ENCODE results near the gene ASB16.

ASB16 gene

DNA sequence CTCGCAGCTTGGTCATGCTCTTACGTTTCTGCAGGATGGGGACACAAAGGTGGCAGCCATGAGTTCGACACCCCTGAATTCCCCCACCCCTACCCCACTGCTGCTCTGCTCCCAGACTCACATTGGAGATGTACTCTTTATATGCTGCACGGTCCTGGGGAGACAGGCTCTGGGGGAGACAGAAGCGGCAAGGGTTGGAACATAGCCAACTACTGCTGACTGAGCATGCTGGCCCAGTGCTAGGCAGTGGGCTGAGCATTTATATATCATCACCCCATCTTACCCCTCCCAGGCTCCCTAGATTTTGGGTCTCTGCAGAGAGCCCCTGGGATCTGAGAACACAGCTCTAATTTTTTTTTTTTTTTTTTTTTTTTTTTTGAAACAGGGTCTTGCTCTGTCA, 37.2 kb downstream of the ASB16 start:
- H3K4me2 ChIP-seq (ENCODE audit: low read depth, low read length) = no peak overlapping the region
- no peak overlapping the region for H2AFZ ChIP-seq (ENCODE audit: low read length)
- no peaks in the 10 kb centered on the region for H4K20me1 ChIP-seq (ENCODE audit: insufficient read depth, low read length)
- no peak for DNase-seq
- no peak overlapping the region for H3K27ac ChIP-seq (ENCODE audit: low read length)
- H3F3A ChIP-seq (ENCODE audit: insufficient read depth, low read length) = peaks cover 40% of the 10 kb centered on the region
- no peaks in the 10 kb centered on the region for H3K9me2 ChIP-seq (replicated peaks; ENCODE audit: insufficient read depth, low read length)
- peaks cover 10% of the 10 kb centered on the region for H3K79me2 ChIP-seq (ENCODE audit: low read length)
- TF ChIP-seq EZH2 (optimal IDR thresholded peaks at IDR 0.05; ENCODE audit: low read depth, low read length) (no peak), EZH2phosphoT487 (IDR thresholded peaks at IDR 0.05; ENCODE audit: low read length) (no peak)
- TF ChIP-seq, protein P1, sequence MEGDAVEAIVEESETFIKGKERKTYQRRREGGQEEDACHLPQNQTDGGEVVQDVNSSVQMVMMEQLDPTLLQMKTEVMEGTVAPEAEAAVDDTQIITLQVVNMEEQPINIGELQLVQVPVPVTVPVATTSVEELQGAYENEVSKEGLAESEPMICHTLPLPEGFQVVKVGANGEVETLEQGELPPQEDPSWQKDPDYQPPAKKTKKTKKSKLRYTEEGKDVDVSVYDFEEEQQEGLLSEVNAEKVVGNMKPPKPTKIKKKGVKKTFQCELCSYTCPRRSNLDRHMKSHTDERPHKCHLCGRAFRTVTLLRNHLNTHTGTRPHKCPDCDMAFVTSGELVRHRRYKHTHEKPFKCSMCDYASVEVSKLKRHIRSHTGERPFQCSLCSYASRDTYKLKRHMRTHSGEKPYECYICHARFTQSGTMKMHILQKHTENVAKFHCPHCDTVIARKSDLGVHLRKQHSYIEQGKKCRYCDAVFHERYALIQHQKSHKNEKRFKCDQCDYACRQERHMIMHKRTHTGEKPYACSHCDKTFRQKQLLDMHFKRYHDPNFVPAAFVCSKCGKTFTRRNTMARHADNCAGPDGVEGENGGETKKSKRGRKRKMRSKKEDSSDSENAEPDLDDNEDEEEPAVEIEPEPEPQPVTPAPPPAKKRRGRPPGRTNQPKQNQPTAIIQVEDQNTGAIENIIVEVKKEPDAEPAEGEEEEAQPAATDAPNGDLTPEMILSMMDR (IDR thresholded peaks at IDR 0.05; ENCODE audit: low read length) = no peak
- H3K4me1 ChIP-seq (ENCODE audit: low read length) = peaks cover 17% of the 10 kb centered on the region
- H3K9me3 ChIP-seq (replicated peaks; ENCODE audit: insufficient read depth, low read length) = no peaks in the 10 kb centered on the region
- no peak overlapping the region for H3K4me3 ChIP-seq (ENCODE audit: low read length)
- H3K36me3 ChIP-seq (replicated peaks; ENCODE audit: insufficient read depth, low read length) = no peaks in the 10 kb centered on the region; the same call in none of the 2 replicates
- no peaks in the 10 kb centered on the region for H3K27me3 ChIP-seq (replicated peaks; ENCODE audit: insufficient read depth, low read length)
- no peak overlapping the region for H3K9ac ChIP-seq (ENCODE audit: low read length)

DNA sequence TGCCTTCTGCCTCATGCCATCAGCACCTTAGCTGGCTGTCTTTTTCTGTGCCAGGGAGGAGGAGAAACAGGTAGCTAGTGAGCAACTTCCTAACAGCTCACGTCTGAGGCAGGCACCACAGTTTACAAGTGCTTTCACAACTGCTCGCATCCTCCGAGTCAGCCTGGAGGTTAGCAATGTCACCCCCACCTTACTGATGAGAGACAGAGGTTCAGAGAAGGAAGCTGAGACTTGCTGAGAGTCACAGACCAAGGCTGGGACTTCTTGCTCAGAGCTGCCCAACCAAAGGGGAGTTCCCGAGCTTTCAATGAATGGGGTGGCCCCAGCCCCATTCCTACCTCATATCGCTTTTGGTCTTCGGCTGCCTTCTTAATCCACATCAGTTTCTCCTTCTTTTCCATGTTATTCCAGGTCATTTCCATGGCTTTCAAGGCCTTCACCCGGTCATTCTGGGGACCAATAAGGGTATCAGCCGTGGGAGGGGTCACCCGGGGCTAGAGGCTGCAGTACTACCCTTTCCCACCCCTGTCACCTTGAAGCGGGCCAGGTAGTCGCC, 39.4 kb downstream of the ASB16 start:
- Histone ChIP-seq H3K4me2 (ENCODE audit: low read depth, low read length) (peak overlapping the region; percentile 92), H3F3A (ENCODE audit: insufficient read depth, low read length) (peaks cover 27% of the 10 kb centered on the region), H3K9ac (ENCODE audit: low read length) (peak overlapping the region; percentile 49; the same call in 1 of the 2 replicates), H3K9me3 (replicated peaks; ENCODE audit: insufficient read depth, low read length) (no peaks in the 10 kb centered on the region), H3K4me1 (ENCODE audit: low read length) (peaks cover 17% of the 10 kb centered on the region), H3K4me3 (ENCODE audit: low read length) (peak overlapping the region; percentile 41; the same call in 1 of the 2 replicates), H3K27ac (ENCODE audit: low read length) (no peak overlapping the region), H3K36me3 (replicated peaks; ENCODE audit: insufficient read depth, low read length) (peaks cover under 1% of the 10 kb centered on the region), H2AFZ (ENCODE audit: low read length) (no peak overlapping the region), H4K20me1 (ENCODE audit: insufficient read depth, low read length) (no peaks in the 10 kb centered on the region), H3K79me2 (ENCODE audit: low read length) (peaks cover 12% of the 10 kb centered on the region), H3K9me2 (replicated peaks; ENCODE audit: insufficient read depth, low read length) (no peaks in the 10 kb centered on the region), H3K27me3 (replicated peaks; ENCODE audit: insufficient read depth, low read length) (no peaks in the 10 kb centered on the region)
- TF ChIP-seq EZH2phosphoT487 (IDR thresholded peaks at IDR 0.05; ENCODE audit: low read length) (no peak), EZH2 (optimal IDR thresholded peaks at IDR 0.05; ENCODE audit: low read depth, low read length) (no peak)
- TF ChIP-seq, protein P1 (IDR thresholded peaks at IDR 0.05; ENCODE audit: low read length) = no peak
- DNase-seq = no peak

DNA sequence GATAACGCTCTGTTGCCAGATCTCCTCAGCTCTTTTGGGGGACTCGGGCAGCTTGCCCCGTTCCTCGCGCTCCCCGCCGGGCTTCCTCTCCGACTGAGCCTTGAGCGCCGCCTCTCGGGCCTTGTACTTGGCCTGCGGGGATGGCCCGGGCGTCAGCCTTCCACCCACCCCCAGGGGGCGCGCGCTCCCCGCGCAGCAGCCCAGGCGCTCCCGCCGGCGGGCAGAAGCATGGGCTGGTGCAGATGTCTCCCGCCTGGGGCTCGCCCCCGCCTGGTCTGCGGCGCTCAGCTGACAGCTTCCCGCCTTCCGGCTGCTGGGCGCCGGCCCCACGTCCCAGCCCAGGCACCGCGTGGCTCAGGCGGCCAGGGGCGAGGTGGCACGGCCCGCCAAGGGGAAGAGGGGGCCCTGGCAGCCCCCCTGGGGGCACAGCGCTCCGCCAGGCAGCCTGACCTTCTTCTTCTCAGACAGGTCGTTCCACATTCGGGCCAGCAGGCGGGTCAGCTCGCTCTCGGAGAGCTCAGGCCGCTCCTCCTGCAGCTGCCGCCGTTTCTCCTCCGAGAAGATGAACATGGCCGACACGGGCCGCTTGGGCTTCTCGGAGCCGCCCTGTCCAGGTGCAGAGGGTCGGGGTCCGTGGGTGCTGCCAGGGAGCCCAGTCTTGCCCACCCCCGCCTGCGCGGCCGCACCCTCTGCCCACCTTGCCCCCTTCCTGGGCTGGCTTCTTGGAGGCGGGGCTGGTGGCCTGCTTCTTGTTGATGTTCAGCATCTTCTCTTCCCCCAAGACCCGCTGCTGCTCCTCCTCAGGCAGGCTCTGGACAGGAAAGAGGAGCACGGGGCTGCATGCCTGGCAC, 40.1 kb downstream of the ASB16 start:
- no peaks in the 10 kb centered on the region for H3K27me3 ChIP-seq (replicated peaks; ENCODE audit: insufficient read depth, low read length)
- H3K36me3 ChIP-seq (replicated peaks; ENCODE audit: insufficient read depth, low read length) = peaks cover 6% of the 10 kb centered on the region
- H3F3A ChIP-seq (ENCODE audit: insufficient read depth, low read length) = peaks cover 20% of the 10 kb centered on the region
- H3K9ac ChIP-seq (ENCODE audit: low read length) = peak overlapping the region; percentile 71
- H3K4me3 ChIP-seq (ENCODE audit: low read length) = peak overlapping the region; percentile 41
- no peaks in the 10 kb centered on the region for H4K20me1 ChIP-seq (ENCODE audit: insufficient read depth, low read length)
- peak overlapping the region; percentile 75 for H3K27ac ChIP-seq (ENCODE audit: low read length)
- no peak overlapping the region for H2AFZ ChIP-seq (ENCODE audit: low read length)
- no peaks in the 10 kb centered on the region for H3K9me3 ChIP-seq (replicated peaks; ENCODE audit: insufficient read depth, low read length)
- no peaks in the 10 kb centered on the region for H3K9me2 ChIP-seq (replicated peaks; ENCODE audit: insufficient read depth, low read length)
- H3K4me2 ChIP-seq (ENCODE audit: low read depth, low read length) = peak overlapping the region; percentile 92
- TF ChIP-seq, protein P1 (IDR thresholded peaks at IDR 0.05; ENCODE audit: low read length) = peak; percentile 98
- TF ChIP-seq EZH2phosphoT487 (IDR thresholded peaks at IDR 0.05; ENCODE audit: low read length) (no peak), EZH2 (optimal IDR thresholded peaks at IDR 0.05; ENCODE audit: low read depth, low read length) (no peak)
- peaks cover 18% of the 10 kb centered on the region for H3K4me1 ChIP-seq (ENCODE audit: low read length)
- H3K79me2 ChIP-seq (ENCODE audit: low read length) = peaks cover 19% of the 10 kb centered on the region
- DNase-seq = peak; percentile 93
